ENCODE results near the gene TAF1B. TPM values are rescaled to one million over a fixed set of nuclear protein-coding genes. Genes with fewer than 3 reads are reported as not detected.

TAF1B gene
- total and polyA plus RNA-seq, 9 donors, result 6.4 to 22.0 (median 14.4) TPM

- Histone ChIP-seq H3K9me3 (no peaks in the 10 kb centered on the region), H3K36me3 (no peaks in the 10 kb centered on the region), H3K27me3 (no peaks in the 10 kb centered on the region), H3K4me3 (no peak overlapping the region), H3K27ac (no peak overlapping the region), H3K4me1 (ENCODE audit: insufficient read depth) (no peaks in the 10 kb centered on the region)
- no peak for DNase-seq
- intact Hi-C loops (cut with DNase I), result no loop called here
- TF ChIP-seq POLR2A (IDR thresholded peaks at IDR 0.05), result no peak
- no peak for TF ChIP-seq CTCF (IDR thresholded peaks at IDR 0.05)
- no peak for TF ChIP-seq EP300 (IDR thresholded peaks at IDR 0.05)
- 36 to 42% (median 40%) methylated on average over 9 of the region's 9 CpGs for WGBS, 3 donors
These were observed 96.6 kb downstream of the TAF1B start for GRCh38 chr2:9939587-9940485.

- Histone ChIP-seq H3K9me3 (no peaks in the 10 kb centered on the region), H3K4me1 (ENCODE audit: insufficient read depth) (no peaks in the 10 kb centered on the region), H3K4me3 (no peak overlapping the region), H3K36me3 (no peaks in the 10 kb centered on the region), H3K27ac (no peak overlapping the region), H3K27me3 (no peaks in the 10 kb centered on the region)
- WGBS, 3 donors, result 43 to 52% (median 49%) methylated on average over 13 of the region's 13 CpGs
- no peak for DNase-seq
- TF ChIP-seq POLR2A (IDR thresholded peaks at IDR 0.05) (no peak), CTCF (IDR thresholded peaks at IDR 0.05) (no peak), EP300 (IDR thresholded peaks at IDR 0.05) (no peak)
- intact Hi-C loops (cut with DNase I), result no loop called here
These were observed 98.1 kb downstream of the TAF1B start for GRCh38 chr2:9941196-9941995.

- intact Hi-C loops (cut with DNase I), result no loop called here
- Histone ChIP-seq H3K9me3 (no peaks in the 10 kb centered on the region), H3K27ac (no peak overlapping the region), H3K4me1 (ENCODE audit: insufficient read depth) (no peaks in the 10 kb centered on the region), H3K27me3 (no peaks in the 10 kb centered on the region), H3K36me3 (no peaks in the 10 kb centered on the region), H3K4me3 (no peak overlapping the region)
- WGBS, 3 donors, result 48 to 55% (median 52%) methylated on average over 6 of the region's 6 CpGs
- TF ChIP-seq POLR2A (IDR thresholded peaks at IDR 0.05) (no peak), EP300 (IDR thresholded peaks at IDR 0.05) (no peak), CTCF (IDR thresholded peaks at IDR 0.05) (no peak)
- DNase-seq, result no peak
These were observed 98.7 kb downstream of the TAF1B start for GRCh38 chr2:9941996-9942390.

GRCh38 chr2:9944330-9944758 is 101.1 kb downstream of the TAF1B start:
- no peak for DNase-seq
- intact Hi-C loops (cut with DNase I), result no loop called here
- H3K9me3 ChIP-seq, result no peaks in the 10 kb centered on the region
- H3K27ac ChIP-seq, result no peak overlapping the region
- no peak overlapping the region for H3K4me3 ChIP-seq
- no peaks in the 10 kb centered on the region for H3K27me3 ChIP-seq
- no peaks in the 10 kb centered on the region for H3K36me3 ChIP-seq
- TF ChIP-seq EP300 (IDR thresholded peaks at IDR 0.05), result no peak
- no peak for TF ChIP-seq CTCF (IDR thresholded peaks at IDR 0.05)
- TF ChIP-seq POLR2A (IDR thresholded peaks at IDR 0.05), result no peak
- 67 to 78% (median 69%) methylated on average over 3 of the region's 3 CpGs for WGBS, 3 donors
- no peaks in the 10 kb centered on the region for H3K4me1 ChIP-seq (ENCODE audit: insufficient read depth)

Measured in ovary (tissue), 9 donors.